Measurements from ENCODE around the gene MRPS18B. TPM values are rescaled to one million over a fixed set of nuclear protein-coding genes. Genes with fewer than 3 reads are reported as not detected.

MRPS18B gene
- polyA plus RNA-seq, 1 of the 3 experiments (the other 2 are of a cell fraction) = 45.2 TPM

DNA sequence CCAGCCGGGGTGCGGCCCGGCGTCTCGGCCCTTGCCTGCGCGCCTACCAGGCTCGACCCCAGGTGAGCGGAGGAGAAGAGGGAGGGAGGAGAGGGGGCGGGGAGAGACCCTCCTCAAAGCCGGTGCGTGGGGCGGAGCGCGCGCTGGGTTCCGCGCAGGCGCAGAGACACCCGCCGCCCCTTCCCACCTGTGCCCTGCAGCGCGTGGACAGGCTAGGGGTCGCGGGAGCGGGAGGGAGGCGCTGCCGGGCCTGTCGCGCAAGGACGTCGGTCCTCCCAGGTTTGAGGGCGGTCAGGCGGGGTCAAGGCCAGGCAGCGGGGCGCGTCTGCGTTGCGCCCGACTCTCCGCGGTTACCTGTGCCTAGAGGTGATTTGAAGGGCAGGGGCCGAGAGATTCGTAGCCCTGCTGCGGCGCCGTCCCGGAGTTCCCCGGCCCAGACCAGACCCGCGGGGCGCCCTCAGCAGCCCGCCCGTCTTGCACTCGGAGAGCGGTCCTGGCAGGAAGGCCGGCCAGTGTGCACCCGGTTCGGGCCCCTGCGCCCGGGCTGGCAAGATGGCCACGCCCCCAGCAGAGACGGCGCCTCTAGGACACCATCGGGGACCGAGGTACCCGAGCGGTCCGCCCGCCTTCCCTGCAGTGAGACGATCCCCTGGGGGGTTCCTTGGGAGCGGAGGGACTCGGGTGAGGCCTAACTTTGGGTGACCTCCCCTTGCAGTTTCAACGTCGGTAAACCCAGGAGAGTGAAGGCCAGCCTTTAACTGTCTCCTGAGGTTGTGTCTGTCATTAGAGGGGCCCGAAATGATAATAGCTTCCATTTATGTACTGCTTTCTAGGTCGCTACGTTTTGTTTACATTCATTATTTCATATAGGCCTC, 29.8 kb downstream of the MRPS18B start (continued):
- TF ChIP-seq, protein P1, sequence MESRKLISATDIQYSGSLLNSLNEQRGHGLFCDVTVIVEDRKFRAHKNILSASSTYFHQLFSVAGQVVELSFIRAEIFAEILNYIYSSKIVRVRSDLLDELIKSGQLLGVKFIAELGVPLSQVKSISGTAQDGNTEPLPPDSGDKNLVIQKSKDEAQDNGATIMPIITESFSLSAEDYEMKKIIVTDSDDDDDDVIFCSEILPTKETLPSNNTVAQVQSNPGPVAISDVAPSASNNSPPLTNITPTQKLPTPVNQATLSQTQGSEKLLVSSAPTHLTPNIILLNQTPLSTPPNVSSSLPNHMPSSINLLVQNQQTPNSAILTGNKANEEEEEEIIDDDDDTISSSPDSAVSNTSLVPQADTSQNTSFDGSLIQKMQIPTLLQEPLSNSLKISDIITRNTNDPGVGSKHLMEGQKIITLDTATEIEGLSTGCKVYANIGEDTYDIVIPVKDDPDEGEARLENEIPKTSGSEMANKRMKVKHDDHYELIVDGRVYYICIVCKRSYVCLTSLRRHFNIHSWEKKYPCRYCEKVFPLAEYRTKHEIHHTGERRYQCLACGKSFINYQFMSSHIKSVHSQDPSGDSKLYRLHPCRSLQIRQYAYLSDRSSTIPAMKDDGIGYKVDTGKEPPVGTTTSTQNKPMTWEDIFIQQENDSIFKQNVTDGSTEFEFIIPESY (IDR thresholded peaks at IDR 0.05; ENCODE audit: borderline replicate concordance, low read depth) = no peak
- TF ChIP-seq GABPA (IDR thresholded peaks at IDR 0.05; ENCODE audit: low read depth) (no peak), NFIC (IDR thresholded peaks at IDR 0.05; ENCODE audit: borderline replicate concordance) (no peak), SIN3A (IDR thresholded peaks at IDR 0.05; ENCODE audit: borderline replicate concordance, low read depth, low read length) (peak; percentile 69; the same call in 1 of the 2 replicates), TAF1 (IDR thresholded peaks at IDR 0.05; ENCODE audit: borderline replicate concordance, low read depth, low read length) (no peak; the same call in 1 of the 2 replicates), SMC3 (IDR thresholded peaks at IDR 0.05; ENCODE audit: low read depth, low read length) (no peak), RAD21 (IDR thresholded peaks at IDR 0.05; ENCODE audit: low read length) (no peak), TCF12 (IDR thresholded peaks at IDR 0.05) (no peak)
- TF ChIP-seq, protein P2, sequence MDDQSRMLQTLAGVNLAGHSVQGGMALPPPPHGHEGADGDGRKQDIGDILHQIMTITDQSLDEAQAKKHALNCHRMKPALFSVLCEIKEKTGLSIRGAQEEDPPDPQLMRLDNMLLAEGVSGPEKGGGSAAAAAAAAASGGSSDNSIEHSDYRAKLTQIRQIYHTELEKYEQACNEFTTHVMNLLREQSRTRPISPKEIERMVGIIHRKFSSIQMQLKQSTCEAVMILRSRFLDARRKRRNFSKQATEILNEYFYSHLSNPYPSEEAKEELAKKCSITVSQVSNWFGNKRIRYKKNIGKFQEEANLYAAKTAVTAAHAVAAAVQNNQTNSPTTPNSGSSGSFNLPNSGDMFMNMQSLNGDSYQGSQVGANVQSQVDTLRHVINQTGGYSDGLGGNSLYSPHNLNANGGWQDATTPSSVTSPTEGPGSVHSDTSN (IDR thresholded peaks at IDR 0.05) = no peak
- TF ChIP-seq, protein P3, sequence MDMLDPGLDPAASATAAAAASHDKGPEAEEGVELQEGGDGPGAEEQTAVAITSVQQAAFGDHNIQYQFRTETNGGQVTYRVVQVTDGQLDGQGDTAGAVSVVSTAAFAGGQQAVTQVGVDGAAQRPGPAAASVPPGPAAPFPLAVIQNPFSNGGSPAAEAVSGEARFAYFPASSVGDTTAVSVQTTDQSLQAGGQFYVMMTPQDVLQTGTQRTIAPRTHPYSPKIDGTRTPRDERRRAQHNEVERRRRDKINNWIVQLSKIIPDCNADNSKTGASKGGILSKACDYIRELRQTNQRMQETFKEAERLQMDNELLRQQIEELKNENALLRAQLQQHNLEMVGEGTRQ (IDR thresholded peaks at IDR 0.05; ENCODE audit: borderline replicate concordance, low read depth, low read length) = no peak

DNA sequence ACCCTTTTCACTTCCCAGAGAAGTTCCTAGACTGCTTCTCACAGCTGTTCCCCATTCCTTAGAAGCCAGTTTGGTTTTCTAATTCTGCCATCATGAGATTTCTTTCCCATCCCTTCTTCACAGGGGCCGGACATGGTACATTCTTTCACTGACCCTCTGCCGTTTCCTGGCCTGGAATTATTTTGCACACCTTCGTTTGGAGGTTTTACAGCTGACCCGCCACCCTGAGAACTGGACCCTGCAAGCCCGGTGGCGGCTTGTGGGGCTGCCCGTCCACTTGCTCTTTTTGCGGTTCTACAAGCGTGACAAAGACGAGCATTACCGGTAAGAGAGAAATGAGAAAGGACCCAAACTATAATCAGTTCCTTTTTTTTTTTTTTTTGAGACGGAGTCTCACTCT, 33.5 kb downstream of the MRPS18B start:
- no peak overlapping the region for H2AFZ ChIP-seq (ENCODE audit: low read depth)
- WGBS (ENCODE audit: low lambda C conversion rate) = 94% methylated on average over 12 of the region's 12 CpGs
- H3K4me3 ChIP-seq (ENCODE audit: low read depth in 2 of 2, low read length in 1 of 2) = no peak overlapping the region
- ChIA-PET POLR2A (interaction anchor here (1.4 kb wide), 1 partner anchor 10 kb away, joined by 3 read pairs; no protein-coding TSS in a partner anchor), CTCF (interaction anchor here (0.9 to 2.6 kb wide), 3 partner anchors 22 to 80 kb away, joined by 3 to 8 read pairs (median 7); partner anchors contain the start of gene DHX16)
- H3K79me2 ChIP-seq (ENCODE audit: insufficient read depth) = peaks cover 25% of the 10 kb centered on the region; the same call in 1 of the 2 replicates
- no peaks in the 10 kb centered on the region for H3K9me2 ChIP-seq
- peaks cover 0 to 6% of the 10 kb centered on the region in 2 experiments; a peak in 2 of 4 replicates for H3K4me1 ChIP-seq (ENCODE audit: control insufficient read depth in 1 of 2, insufficient read depth in 2 of 2, low read depth in 1 of 2, low read length in 1 of 2)
- H3F3A ChIP-seq (replicated peaks; ENCODE audit: insufficient read depth) = peaks cover 9% of the 10 kb centered on the region
- no peak overlapping the region for H3K27ac ChIP-seq (ENCODE audit: low read depth in 2 of 2, low read length in 1 of 2)
- DNase-seq = no peak
- H3K36me3 ChIP-seq (replicated peaks in 1 of 2; ENCODE audit: control insufficient read depth in 1 of 2, insufficient read depth in 2 of 2, low read length in 1 of 2) = peaks cover 23 to 32% of the 10 kb centered on the region in 2 experiments
- TF ChIP-seq GABPA (IDR thresholded peaks at IDR 0.05; ENCODE audit: low read depth) (no peak), RCOR1 (IDR thresholded peaks at IDR 0.05; ENCODE audit: low read length) (no peak), TCF12 (IDR thresholded peaks at IDR 0.05) (no peak), GATA2 (CRISPR knock-in tag; IDR thresholded peaks at IDR 0.05) (no peak), YY1 (IDR thresholded peaks at IDR 0.05; ENCODE audit: low read depth) (no peak)
- no peak overlapping the region for H3K9ac ChIP-seq
- H3K4me2 ChIP-seq = no peak overlapping the region
- no peaks in the 10 kb centered on the region for H3K9me3 ChIP-seq
- H3K27me3 ChIP-seq (ENCODE audit: insufficient read depth) = no peaks in the 10 kb centered on the region
- no peaks in the 10 kb centered on the region for H4K20me1 ChIP-seq (ENCODE audit: insufficient read depth)

Data from SK-N-SH (cell line).